NCI-H748 (cell line): Measurements from ENCODE around the gene MEIOB.
"Not testable (repeated sequence)": the region's sequence is repeated elsewhere in the genome, so short reads cannot be mapped to it uniquely, and the experiment has no call there.

Experiments
- DNase-seq: peaks from one replicate; lab custom pipeline; 2025; ENCODE audit not compliant: unreplicated experiment; lab: John Stamatoyannopoulos, UW

Gene MEIOB

DNA sequence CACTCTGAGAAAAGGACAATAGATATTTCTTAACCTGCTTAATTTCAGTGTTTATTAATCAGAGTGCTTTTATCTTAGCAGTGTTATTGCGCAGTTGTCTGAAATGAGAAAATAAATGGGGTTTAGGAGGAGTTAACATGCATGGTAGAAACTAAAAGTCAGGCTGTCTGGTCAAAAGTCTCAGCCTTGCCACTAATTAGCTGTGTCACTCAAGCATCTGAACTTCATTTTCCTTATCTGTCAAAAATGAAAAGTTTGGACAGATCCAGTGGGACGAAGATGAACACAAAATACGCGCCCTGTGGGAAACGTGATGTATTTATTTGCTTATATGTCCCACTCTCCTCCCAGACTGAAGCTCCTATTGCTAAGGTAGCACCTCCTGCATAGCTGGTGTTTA lies 6.3 kb upstream of the MEIOB start:
- no peak for DNase-seq

DNA sequence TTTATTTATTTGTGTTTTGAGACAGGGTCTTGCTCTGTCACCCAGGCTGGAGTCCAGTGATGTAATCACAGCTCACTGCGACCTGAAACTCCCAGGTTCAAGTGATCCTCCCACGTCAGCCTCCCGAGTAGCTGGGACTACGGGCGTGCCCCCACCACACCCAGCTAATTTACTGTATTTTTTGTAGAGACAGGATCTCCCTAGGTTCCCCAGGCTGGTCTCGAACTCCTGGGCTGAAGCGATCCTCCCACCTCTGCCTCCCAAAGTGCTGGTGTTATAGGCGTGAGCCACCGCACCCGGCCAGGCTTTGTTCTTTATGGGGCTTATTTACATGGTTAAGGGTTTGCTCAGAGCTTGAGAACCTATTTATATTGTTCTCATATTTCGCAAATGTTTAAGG lies 5.8 kb upstream of the MEIOB start:
- peak; percentile 25 for DNase-seq

- DNase-seq, result no peak
Observed at GRCh38 chr16:1877089-1877488, 5.1 kb upstream of the MEIOB start.

- DNase-seq, result no peak
Observed at GRCh38 chr16:1876468-1876867, 4.5 kb upstream of the MEIOB start.

DNA sequence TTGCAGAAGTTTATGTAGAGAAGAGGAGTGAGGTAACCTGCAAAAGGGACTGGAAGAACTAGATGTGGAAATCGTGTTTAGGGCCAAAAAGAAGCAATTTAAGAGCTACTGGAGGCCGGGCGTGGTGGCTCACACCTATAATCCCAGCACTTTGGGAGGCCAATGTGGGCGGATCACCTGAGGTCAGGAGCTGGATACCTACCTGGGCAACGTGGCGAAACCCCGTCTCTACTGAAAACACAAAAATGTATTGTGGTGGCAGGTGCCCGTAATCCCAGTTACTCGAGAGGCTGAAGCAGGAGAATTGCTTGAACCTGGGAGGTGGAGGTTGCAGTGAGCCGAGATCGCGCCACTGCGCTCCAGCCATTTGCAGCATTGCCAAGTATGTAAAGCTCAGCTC lies 4.1 kb upstream of the MEIOB start:
- DNase-seq, result not testable (repeated sequence)

DNA sequence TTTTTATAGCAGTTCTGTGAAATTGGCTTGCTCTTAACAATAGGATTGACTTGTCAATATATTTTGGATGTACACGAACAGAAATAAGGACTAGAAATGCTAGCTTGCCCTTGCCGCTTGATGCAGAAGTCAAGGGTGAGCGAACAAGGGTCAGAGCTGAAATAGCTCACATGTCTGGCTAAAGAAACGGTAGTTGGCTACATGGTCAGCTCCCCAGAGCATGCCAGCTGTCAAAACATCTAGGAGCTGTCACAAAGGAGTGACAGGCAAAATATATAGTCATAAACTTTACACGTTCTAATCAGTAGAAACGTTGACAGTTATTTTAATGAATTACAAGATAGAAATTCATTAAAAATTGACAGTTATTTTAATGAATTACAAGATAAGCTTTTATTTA lies 2.9 kb upstream of the MEIOB start:
- DNase-seq, result no peak

DNA sequence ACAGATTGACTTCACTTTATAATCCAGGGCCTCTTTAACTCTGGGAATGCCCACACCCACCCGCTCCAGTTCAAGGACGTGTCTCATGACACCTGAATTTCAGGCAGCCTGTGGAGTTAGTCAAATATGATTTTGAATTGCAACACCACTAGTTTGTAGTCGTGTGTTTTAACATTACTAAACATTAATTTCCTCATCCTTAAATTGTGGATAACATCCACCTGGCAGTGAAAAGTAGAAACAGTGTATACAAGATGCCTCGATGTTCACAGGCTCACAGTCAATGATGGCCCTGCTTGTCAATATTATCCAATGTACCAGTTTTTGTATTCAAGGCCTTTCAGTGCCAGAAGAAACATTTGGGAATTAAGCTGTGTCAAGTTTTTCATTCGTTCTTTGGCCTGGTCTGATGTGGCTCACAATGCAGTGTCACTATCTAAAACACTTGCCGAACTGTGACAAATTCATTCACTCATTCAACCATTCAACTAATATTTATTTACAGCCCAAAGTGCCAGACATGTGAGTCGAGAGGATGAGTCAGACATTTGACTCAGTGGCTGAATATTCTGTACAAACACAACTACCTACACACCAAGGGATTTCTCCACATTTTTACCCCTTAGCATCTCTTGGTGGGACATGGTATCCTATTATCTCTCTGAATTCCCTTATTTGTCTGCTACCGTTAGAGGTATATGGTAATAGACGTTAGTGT lies 1.4 kb downstream of the MEIOB start:
- no peak for DNase-seq

- no peak for DNase-seq
Observed at GRCh38 chr16:1865902-1866690, 5.9 kb downstream of the MEIOB start.

- peak; percentile 33 for DNase-seq
Observed at GRCh38 chr16:1863681-1864460, 8.1 kb downstream of the MEIOB start.

DNA sequence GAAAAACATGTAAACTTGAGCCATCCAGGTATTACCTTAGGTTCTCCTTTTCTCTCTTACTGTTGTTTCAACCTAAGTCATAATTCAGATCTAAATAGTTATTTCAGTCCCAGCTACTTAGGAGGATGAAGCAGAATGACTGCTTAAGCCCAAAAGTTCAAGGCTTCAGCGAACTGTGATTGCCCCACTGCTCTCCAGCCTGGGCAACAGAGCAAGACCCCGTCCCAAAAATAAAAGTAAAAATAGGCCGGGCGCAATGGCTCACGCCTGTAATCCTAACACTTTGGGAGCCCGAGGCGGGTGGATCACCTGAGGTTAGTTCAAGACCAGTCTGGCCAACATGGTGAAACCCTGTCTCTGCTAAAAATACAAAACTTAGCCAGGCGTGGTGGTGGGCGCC lies 9.6 kb downstream of the MEIOB start:
- no peak for DNase-seq

- DNase-seq, result no peak
Observed at GRCh38 chr16:1861730-1862129, 10.2 kb downstream of the MEIOB start.

DNA sequence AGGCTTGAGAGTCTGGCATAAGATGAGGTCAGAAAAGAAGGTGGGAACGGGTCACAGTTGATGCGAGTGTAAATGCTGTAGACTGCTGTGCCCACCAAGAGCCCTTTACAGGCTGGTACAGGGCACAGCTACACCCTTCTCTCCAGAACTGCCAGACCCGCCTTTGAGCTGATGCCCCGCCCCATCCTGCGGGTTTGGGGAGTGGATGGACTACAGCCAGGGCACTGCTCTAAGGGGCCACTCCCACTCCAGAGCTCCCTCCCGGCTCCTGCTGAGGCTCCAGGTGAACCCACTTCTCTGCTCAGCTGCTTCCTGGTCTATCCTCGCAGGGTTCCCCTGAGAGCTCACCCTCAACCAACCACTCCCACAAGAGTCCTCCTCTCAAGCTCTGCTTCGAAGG lies 12.3 kb downstream of the MEIOB start:
- DNase-seq, result peak; percentile 15

GRCh38 chr16:1858189-1858865 lies 13.6 kb downstream of the MEIOB start:
- no peak for DNase-seq

- no peak for DNase-seq
Observed at GRCh38 chr16:1857433-1858097, 14.4 kb downstream of the MEIOB start.

DNA sequence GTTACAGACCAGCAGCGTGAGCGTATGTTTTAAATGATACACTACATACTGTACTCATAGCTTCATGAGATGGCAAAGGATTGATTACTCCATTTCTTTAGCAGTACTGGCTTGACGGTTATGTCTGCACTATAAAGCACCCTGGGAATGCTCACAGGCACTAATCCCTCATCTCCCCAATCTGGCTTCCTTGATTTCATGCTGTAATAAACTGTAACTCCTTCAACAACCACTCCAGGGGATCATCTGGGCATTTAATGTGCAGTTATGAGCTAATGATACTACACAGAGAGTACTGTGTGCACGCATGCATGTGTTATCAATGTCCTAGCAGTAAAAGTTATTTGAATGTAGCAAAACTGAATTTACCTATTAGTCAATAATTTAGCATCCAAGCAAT lies 20.2 kb downstream of the MEIOB start:
- no peak for DNase-seq

GRCh38 chr16:1850981-1851380 lies 21.0 kb downstream of the MEIOB start:
- no peak for DNase-seq

GRCh38 chr16:1846416-1846815 lies 25.5 kb downstream of the MEIOB start:
- DNase-seq, result no peak

- DNase-seq, result no peak
Observed at GRCh38 chr16:1845985-1846384, 26.0 kb downstream of the MEIOB start.

DNA sequence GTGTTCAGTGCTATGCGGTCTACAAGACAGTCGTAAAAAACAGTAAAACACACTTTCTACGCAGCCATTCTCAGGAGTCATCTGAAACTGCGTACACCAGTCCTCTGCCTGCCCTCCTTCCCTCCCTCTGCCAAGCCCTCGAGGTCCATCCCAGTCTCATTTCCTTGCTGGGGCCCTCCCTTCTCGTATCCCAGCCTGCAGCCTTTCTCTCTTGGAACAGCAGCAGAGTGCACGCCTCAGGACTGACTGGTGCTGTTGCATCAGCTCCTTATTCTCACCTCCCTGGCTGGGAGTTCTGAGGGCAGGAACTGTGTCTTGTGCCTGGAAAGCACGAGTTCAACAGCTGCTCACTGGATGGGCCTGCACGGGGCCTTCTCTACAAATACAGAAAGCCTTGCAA lies 32.4 kb downstream of the MEIOB start:
- DNase-seq, result no peak

DNA sequence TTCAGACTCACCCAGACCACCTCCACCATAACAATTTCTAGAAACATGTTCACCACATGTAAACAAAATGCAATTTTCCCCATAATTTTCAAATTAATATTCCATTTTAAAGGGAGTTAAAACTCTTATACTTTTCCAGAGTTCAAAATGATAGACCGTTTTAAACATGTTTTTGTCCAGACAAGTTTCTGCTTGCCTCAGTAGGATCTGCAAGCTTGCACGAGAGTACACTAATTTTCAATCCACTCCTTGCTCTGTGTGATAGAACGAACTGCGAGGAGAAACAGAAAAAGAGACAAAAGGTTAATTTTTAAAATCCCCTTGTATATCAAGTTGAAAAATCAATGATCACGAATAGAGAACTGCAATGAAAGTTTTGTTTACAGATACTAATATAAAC lies 37.9 kb downstream of the MEIOB start:
- no peak for DNase-seq
